HG03135 (cell line): ENCODE measurements around the gene GPAT3.
"Not testable (repeated sequence)": the region's sequence is repeated elsewhere in the genome, so short reads cannot be mapped to it uniquely, and the experiment has no call there.

Source experiments
- ATAC-seq: cut with Tn5 transposase; IDR thresholded peaks from one replicate; pipeline ENCODE4 v1.9.1; 2021; ENCODE audit warnings: mild to moderate bottlenecking, moderate library complexity; ENCODE audit not compliant: unreplicated experiment

GPAT3 gene

DNA sequence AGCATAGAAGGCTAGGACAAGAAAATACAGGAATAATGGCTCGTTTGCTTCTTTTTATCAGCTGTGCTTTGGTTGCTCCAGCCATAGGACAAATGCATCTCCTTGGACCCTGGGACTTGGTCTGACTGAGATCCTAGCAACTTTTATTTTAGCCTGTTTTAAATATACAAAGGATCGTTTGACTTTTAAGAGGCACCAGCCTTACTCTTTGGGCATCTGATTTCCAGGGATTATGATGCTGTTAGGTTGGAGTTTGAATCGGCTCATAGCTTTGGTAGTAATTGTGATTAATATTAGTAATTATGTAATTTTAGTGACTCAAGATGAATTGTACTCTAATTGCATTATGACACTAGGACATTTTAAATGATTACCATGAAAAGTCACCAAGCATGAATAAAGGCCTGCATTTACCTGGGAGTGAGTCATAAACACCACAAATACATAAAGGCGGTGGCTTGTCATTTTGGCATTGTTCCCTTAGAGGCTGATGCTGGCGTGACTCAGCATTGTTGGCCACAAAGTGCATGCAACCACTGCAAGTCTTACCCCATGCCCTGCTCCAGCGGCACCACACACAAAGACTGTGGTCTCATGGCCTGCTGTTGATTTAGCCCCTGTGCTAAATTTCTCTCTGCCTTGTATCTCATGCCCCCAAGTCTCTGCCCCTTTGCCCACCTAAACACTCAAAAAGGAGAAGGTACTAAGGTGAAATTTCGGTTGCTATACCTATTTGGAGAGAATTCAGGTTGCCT, 12.4 kb downstream of the GPAT3 start:
- ATAC-seq = peak; percentile 91

DNA sequence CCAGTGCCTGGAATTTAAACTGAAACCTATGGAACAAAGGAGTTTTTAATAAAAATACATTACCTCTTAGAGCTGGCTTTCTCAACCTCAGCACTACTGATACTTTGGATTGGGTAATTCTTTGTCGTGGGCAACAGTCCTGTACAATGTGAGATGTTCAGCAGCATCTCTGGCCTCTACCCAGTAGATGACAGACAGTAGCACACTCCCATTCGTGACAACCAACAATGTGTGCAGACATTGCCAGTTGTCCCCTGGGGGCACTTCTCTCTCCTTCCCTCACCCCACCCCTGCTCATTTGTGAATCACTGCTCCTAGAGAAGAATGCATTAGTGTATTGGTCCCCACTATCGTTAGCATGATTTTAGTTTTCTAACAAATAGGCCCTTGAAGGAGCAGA, 16.2 kb downstream of the GPAT3 start:
- no peak for ATAC-seq

DNA sequence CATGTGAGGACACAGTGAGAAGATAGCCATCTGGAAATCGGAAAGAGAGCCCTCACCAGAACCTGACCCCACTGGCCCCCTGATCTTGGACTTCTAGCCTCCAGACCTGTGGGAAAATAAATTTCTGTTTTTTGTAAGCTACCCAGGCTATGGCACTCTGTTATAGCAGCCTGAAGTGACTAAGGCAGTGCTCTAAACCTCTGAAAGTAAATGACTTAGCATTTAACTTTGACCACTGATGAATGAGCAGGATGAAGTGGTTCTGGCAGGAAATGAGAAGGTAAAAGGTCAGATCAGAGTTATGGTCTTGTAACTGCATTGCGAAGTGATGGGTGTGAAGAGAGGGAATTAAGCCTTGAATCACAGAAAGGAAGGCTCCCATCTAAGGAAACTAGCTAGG, 17.0 kb downstream of the GPAT3 start:
- peak; percentile 43 for ATAC-seq

DNA sequence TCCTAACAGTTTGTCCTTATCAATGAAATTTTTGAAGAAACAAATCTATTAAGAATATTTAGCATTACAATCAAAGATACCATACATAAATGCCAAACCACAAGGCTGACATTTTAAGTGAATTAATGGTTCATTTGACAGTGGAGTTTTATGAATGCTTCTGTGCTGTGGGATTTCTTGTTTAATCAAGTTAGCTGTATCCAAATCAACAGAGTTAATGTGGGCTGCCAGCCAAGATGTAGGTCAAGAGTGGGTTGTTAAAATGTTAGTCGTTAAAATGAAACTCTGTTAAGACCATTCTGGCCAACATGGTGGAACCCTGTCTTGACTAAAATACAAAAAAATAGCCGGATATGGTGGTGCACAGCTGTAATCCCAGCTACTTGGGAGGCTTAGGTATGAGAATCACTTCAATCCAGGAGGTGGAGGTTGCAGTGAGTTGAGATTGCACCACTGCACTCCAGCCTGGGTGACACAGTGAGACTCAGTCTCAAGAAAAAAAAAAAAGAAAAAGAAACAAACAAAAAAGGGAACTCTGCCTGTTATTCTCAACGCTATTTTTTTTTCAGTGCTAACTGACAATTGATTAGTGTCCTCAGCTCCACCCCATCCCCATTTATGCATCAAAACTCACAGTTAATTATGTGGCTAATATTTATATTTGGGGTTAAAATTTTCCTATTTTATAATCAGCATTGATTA, 20.2 kb downstream of the GPAT3 start:
- ATAC-seq = no peak

DNA sequence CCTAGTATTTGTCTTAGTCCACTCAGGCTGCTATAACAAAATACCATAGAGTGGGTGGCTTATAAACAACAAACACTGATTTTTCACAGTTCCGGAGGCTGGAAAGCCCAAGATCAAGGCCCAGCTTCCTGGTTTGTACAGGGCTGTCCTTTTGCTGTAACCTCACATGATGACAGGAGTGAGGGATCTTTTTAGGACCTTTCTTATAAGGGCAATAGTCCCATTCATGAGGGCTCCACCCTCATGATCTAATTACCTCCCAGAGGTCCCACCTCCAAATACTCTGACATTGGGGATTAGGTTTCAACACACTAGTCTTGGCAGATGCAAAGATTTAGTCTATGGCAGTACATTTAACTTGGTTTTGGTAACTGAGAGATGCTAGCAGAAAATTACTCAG, 20.9 kb downstream of the GPAT3 start:
- no peak for ATAC-seq

DNA sequence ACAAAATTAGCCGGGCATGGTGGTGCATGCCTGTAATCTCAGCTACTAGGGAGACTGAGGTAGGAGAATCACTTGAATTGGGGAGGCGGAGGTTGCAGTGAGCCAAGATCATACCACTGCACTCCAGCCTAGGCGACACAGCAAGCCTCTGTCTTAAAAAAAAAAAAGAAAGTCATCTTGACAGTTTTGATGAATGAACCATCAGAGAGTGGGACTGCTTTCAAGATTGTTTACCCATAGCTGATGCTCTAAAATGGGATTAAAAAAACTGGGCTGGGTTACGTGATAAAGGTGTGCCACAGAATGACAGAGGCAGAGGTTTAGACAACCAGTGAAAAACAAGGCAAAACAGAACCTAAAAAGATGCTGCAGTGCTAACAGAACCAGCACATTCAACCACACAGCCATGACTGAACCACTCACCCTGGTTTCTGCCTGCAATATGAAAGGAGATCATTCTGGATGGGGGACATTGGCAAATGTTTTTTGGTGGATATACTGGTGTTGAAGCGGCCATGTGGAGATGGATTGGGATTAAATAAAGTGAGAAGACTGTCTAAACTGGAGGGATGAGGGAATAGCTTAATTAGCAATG, 22.2 kb downstream of the GPAT3 start:
- no peak for ATAC-seq

DNA sequence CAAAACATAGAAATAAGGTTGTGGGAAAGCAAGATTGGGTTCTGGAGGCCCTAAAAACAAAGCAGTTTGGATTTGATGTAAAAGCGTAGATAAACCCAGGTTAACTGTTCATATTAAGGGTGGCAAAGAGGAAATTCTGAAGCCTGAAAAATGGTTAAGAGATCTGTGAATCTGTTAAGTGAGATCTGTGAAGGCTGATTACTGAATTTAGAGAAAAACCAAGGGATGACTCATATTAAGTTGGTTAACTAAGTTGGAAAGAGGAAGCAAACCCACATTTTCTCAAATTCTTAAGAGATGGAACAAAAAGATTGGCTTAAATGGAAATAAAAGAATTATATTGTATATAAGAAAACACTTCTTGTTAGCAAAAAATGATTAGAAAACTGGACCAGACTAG, 22.8 kb downstream of the GPAT3 start:
- ATAC-seq = no peak

DNA sequence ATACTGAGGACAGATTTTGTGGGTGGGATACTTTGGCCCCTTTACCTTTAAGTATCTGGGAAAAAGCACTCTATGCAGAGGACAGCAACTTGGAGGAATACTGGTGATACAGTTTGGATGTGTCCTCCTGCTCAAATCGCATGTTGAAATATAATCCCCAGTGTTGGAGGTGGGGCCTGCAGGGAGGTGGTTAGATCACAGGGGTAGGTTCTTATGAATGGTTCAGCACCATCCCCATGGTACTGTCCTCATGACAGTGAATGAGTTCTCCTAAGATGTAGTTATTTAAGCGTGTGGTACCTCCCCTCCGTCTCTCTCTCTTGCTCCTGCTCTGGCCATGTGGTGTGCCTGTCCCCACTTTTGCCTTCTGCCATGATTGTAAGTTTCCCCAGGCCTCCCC, 24.6 kb downstream of the GPAT3 start:
- no peak for ATAC-seq

DNA sequence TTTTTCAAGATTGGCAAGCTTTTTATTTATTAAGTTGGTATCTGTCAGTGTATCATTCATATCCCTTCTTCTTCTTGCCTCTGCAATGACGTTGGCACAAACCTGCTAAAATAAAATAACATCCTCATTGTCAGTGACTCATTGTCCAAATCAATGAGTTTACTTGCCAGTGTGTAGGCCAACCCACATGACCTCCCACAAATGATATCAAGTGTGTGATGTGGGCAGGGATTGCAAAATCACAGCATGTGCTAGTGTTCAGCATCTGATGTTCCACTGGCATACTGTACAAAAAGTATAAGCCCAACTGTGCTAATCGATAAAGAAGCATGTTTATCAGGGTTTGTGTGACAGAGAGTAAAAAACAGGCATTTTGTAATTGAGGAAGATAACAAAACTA, 25.5 kb downstream of the GPAT3 start:
- no peak for ATAC-seq

DNA sequence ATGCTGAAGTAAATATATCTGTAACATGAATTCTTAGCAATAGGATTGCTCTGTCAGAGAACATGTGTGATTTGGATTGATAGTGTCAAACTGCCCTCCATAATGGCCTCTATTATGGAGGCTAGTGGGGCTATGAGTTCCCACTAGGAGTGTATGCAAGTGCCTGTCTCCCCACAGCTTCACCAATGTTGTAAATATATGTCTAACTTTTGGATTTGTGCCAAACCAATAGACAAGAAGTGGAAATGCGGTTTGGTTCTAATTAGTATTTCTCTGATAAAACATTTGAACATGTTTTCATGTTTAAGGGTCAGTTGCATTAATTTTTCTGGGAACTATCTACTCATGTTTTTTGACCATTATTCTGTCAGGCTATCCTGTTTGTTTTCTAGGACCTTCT, 28.1 kb downstream of the GPAT3 start:
- no peak for ATAC-seq

DNA sequence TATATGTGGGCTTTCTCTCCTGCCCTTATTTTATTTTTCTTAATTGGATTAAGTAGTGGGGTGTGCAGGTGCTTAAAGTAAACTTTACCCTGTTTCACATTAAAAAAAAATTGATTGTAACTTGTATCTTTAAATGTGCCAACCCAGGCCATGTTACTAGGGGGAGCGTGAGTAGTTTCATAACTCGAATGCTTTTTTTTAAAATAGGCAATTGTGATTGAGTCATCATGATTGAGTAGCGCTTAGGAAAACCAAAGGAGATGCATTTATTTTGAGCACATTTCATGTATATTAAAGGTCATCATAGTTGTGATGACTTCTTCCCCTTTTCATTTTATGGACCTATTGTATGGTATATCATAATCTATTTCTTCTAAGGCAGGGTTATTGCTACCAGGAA, 32.2 kb downstream of the GPAT3 start:
- no peak for ATAC-seq

DNA sequence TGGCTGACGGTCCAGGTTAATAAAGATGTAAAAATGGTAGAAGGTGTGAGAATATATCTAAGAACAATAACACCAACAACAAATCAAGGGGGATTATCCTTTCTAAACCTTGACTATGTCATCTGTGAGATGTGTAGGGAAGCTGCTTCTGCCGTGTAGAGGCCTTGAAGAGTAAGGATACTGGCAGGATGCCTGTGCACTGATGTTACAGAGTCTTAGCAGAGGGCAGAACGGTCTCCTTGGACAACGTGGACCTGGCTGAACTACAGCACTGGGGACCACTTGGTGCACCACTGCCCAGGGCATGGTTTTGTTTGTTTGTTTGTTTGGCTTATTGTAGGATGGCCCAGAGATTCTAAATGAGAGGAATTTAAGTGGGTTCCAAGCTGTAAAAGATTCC, 33.5 kb downstream of the GPAT3 start:
- ATAC-seq = no peak

DNA sequence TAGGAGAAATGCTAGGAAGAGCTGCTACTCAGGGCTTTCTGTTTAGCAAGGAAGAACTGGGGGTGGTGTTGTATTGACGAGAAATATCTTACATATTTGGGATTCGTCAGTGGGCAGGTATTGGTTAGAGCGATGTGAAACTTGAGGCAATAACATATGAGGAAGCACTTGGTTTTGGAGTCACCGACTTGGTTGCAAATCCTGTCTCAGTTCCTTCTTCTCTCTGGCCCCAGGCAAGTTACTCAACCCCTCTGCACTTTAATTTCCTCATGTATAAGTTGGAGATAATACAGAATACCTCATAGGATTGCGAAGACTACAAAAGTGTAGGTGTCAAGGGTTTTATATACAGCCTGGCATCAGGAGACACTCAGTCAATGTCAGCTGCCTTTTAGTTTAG, 34.1 kb downstream of the GPAT3 start:
- peak; percentile 64 for ATAC-seq

DNA sequence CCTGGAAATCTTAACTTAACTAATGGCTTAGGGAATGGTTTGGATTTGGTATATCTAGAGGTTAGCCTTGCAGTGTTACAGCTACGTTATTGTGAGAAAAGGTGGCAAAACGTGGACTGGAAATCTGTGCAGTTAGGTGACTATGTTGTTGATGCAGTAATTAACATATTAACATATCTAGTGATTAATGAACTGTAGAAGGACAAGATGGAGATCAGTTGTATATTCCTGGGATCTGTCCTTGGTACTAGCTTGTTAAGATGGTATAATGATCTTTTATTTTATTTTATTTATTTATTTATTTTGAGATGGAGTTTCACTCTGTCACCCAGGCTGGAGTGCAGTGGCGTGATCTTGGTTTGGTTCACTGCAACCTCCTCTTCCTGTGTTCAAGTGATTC, 36.9 kb downstream of the GPAT3 start:
- ATAC-seq = no peak

DNA sequence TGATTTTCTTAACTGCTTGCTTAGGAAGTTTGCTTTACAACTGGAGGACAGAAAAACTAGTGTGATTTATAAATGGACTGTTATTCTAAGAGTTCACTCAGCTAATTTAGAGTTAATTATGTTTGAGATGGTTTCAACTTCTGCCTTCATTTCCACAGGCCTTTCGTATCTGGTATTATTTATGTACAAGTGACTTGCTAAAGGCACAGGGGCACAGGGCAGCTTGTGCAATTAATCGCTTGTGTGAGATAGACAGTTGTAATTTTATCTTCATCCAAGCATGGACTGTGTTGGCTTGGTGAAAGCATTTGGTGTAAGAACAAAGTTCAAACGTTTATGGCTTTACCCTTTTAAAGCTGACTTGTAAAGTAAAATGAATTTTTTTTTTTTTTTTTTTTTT, 38.3 kb downstream of the GPAT3 start:
- no peak for ATAC-seq

DNA sequence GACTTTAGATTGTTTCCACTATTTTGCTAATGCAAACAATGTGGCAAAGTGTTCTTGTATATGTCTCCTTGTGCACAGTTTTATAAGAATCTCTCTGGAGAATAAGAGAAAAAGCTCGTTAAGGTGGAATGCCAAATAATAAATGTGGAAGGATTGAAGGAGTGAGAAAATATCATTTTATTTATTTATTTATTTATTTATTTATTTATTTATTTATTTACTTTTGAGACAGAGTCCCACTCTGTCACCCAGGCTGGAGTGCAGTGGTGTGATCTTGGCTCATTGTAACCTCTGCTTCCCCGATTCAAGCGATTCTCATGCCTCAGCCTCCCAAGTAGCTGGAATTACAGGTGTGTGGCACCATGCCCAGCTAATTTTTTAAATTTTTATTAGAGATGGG, 40.3 kb downstream of the GPAT3 start:
- ATAC-seq = not testable (repeated sequence)

DNA sequence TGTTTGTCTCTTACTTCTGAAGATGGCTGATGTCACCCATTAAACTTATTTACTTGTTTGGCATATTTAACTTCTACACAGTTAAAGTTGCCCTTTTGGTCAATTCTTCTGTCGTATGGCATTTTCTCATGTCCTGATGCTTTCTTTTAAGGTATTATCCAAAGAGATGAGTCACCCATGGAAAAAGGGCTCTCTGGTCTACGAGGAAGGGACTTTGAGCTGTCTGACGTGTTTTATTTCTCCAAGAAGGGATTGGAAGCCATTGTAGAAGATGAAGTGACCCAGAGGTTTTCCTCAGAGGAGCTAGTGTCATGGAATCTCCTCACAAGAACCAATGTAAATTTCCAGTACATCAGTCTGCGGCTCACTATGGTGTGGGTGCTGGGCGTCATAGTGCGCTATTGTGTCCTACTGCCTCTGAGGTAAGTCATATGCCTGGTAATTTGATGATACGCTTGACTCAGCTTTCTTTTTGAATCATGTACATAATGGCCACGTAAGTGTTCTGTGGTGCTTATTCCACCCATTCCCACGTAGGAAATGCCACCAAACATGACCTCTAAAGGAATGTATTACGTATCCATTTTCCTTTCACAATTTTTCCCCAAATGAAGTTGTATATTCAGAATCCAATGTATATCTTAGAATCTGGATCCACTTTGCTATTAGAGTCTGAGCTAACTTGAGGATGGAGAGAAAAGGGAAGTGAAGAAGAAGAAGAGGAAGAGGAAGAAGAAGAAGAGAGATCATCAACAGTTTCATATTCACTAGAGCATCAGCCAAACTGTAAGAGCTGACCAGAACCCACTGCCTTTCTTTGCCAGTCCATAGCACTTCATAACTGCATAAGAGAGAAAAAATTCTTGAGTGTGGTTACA, 45.7 kb downstream of the GPAT3 start:
- ATAC-seq = peak; percentile 53

DNA sequence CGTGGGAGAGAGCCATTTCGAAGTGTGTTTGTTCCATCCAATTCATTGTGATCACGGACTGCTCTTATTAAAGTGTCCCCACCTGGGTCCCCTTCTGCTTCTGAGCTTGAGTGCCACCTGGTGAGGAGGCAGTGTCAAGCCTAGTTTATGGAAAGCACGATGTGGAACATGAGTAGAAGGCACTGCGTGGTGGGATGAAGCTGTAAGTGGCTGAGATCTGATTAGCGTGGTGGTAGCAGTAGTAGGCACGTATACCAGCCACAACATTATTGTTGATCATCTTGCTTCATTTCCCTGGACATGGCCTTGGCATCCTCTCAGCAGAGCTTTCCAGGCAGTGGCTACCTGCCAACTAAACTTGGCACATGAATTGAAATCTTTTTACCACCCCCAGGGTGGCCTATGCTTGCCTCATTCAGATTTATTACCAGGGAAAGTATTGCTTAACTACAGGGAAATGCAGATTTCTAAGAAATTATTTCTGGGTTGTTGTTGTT, 46.4 kb downstream of the GPAT3 start:
- peak; percentile 59 for ATAC-seq

DNA sequence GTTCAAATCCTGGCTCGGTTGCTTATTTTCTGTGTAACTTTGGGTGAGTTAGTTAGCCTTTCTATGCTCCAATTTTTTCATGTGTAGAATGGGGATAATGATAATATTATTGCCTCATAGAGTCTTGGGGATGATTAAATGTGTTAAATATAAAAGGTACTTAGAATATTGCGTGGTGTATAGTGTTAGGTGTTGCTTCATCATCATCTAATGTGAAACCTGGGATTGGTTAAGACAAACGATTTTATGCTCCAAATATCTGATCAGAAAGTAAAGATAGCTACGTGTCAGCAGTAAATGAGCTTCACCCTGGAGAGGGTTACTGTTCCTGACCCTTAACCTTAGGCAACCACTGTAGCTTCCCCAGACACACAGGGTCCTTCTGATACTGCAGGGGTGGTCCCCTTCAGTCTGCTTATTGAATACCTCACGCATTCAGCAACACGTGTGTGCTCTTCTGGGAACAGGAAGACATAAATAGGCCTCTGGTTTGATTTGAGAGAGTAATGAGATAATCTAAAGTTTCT, 50.1 kb downstream of the GPAT3 start:
- no peak for ATAC-seq

DNA sequence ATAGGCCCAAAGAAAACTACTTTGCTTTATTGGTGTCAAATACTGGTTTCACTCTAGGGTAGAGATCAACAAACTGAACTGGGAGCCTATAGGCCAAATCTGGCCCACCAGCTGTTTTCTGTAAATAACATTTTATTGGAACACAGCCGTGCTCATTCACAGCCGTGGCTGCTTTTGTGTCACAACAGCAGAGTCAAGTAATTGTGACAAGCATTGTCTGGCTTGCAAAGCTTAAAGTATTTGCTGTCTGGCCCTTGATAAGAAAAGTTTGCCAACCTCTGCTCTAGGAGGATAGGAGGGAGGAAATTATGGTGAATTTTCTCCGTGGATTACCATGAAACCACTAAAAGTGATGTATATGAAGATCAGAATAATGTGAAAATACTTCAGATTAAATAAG, 53.4 kb downstream of the GPAT3 start:
- no peak for ATAC-seq

DNA sequence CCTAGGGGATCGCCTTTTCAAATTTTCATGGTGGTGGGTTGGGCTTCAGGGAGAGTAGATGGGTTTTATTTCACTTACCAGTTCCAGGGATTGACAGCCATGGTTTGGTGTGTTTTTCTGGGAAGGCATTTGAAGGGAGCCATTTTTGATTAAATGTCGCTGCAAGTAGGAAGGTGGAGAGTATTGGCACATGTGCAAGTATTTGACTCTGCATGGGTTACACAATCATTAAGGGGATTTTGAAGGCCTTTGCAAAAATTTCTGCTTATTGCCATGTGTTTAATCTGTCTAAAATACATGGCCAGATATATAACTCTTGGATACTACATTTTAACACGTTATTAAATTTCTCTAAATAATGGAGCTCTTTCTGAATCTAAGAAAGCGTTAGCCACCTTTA, 55.1 kb downstream of the GPAT3 start:
- no peak for ATAC-seq
